NCI-H82 treated with DMSO at 0.1 percent for 48 hours (cell line): ENCODE measurements around the gene FAF1.
"Not testable (repeated sequence)": the region's sequence is repeated elsewhere in the genome, so short reads cannot be mapped to it uniquely, and the experiment has no call there.

Experiments
- DNase-seq: peaks from one replicate; lab custom pipeline; 2025; ENCODE audit not compliant: unreplicated experiment; lab: John Stamatoyannopoulos, UW

The FAF1 gene

DNA sequence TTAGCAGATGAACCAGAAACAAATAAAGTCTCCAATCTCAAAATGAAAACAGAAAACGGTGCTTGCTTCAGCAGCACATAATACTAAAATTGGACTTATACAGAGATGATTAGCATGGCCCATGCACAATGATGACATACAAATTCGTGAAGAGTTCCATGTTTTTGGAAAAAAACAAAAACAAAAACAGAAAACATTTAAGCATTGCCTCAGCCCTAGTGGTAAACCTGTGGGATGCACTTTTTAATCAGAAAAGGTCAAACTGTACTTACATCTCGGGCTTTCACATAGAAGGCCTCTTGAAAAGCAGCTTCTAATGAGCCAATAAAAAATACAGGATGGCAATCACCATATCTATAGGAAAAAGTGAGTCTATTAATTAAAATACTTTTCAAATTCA, 377.7 kb downstream of the FAF1 start:
- DNase-seq: no peak

DNA sequence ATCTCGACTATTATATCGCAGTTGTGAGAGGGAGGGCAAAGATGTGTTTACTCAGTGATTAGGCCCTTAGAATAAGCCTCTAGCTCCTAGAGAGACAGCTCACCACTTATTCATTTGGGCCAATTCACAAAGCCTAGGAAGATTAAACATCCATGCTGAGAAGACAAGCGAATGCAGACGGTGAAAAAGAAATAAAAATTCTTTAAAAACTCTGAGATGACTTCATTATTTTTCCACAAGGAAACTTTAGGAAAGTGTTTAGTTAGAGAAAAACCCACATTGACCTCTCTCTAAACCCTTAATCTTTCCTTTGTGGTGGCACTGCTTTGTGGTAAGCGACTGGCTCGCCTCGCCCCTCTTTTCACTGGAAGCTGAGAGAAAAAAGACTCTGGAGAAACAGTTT, 390.0 kb downstream of the FAF1 start:
- DNase-seq: no peak

DNA sequence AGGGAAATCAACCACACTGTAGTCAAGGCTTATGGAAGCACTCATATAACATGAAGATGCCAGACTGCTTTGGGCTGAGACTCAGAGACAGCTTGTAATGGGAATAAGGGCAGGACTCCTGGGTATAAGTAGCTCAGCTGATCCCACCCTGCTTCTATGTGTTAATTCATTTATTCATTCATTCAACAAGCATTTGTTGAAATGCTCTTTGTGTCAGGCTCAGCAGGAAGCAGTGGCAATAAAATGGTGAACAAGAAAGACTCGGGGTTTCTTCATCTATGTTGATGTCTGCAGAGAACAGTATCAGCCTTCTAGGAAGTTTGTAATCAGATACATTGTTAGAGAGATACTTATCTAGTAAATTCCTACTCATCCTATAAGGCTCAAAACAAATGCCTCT, 391.3 kb downstream of the FAF1 start:
- DNase-seq: no peak

DNA sequence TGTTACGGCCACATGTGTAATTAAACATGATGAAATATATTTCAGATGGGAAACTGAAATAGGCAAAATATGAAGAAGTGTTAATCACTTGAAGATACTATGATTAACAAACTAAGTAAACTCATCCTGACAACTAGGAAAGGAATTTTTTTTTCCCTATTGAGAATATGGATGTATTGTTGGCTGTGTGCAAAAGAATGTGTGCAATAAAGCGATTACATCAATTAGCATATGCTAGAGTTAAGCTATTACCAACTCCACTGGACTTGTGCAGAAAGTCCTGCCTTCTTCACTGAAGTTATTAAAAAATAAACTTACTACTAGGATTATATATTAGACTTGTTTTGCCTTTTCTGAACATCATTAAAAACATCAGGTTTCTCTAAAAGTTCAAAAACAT, 393.7 kb downstream of the FAF1 start:
- no peak for DNase-seq

DNA sequence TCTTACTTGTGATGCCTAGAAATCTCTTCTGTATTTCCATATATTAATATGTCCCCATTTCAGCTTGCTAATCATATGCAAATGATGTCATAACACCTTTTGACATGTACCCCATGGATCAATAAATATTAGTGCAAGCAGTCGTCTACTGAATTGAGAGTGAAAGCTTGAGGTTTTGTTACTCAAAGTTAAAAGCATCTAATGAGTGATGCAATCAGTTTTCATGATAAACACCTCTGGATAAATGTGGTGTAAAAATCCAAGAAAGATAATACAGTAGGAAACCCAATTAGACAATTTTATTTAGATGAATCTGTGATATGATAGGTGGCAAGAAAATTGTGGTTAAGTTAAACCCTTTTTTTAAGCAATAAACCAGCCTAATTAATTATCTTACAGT, 395.6 kb downstream of the FAF1 start:
- no peak for DNase-seq

DNA sequence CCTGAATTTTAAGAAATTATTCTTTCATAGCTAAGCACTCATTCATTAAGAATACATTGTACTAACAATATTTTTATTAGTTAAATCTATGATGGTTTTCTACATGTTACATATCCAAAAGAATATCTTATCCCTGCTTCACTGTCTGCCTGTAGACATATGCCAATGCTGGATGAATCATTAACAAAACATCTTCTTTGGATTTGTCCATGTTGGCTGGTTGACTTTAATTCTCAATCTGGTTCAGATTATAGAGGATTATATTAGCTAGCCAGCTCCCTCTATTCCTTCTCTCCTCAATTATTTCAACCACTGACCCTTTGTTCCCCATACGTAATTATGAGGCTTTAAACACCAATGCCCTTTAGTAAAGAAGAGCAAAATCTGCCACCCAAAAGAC, 398.0 kb downstream of the FAF1 start:
- no peak for DNase-seq

DNA sequence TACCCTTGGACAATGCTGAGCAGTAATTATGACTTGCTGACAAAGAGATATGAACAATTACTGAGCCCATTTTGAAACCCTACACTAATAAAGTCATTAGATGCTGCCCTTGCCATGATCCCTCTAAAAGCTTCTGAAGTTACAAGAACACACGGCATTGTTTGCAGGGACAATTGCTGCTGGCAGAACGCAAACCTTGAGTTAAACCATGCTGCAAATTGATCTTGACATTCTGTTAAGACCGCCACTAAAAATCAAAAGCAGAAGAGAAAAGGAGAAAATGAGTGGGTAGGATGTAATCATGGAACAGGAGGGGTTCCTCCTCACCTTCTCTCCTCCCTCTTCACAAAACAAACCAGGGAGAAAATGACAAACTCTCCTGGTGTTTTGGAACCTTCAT, 400.6 kb downstream of the FAF1 start:
- DNase-seq: no peak

DNA sequence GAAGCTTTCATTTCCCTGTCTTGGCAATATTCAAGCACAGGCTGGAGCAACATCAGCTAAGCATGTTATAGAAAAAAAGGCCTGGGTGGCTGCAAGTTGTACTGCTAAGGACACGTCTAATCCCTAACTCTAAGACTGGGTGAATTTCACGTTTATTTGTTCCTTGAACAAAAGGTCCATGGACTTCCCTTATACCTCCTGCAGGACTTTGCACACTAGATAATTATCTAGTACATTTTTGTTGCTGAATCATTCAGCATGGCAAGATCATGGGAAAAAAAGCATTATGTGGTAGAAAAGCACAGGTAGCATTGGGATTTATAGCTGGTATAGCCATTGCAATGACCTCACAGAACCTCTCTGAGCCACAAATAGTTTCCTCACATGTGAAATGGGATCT, 406.1 kb downstream of the FAF1 start:
- no peak for DNase-seq

DNA sequence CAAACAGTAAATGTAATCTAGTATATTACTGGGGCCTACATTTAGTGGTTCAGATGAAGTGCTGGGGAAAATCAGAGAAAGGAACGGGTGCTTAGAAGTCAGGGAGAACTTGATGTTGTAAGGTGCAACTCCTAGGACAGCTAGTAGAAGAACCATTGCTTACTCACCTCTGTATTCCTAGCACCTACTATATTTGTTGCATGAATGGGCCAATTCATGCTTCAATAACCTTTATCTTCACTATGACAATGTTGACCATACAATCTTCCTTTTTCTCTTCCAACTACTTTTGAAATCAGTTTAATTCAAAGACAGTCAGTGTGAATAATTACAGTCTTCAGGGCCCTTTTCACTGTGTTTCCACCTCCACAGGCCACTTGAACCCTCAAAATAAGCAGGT, 411.8 kb downstream of the FAF1 start:
- DNase-seq: no peak

DNA sequence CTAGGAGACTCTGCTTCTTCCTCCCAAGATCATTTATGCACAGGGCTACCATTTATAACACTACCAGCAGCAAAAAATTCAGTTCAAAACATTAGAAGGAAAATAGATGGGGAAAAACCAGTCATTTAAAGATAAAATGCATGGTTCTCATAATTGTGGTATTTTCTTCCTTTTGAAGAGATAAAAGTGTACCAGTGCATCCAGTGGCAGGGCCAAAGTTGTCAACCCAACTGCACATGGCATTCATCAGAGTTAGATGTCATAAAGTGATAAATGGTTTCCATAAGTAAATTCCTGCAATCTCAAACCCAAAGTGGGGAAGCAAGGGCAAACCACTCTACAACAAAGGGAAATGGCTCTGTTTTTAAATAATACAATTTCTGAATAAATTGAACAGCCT, 417.7 kb downstream of the FAF1 start:
- DNase-seq: no peak

DNA sequence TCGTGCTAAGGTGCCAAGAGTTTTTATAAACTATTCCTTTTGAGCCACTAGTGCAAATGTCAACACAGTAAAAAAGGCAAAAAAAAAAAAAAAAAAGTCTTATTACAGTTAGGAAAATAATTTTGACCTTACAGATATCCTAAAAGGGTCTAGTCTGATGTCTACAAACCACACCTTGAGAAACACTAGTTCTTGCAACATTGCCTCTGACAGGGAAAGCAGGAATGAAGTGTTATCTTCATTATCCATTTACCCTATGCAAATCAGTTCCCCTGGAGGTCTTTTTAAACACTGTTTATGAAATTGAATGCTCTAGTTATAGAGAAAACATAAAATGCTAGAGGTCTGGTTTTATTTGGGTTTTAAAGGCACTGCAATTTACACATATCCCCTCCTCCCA, 421.6 kb downstream of the FAF1 start:
- DNase-seq: no peak

DNA sequence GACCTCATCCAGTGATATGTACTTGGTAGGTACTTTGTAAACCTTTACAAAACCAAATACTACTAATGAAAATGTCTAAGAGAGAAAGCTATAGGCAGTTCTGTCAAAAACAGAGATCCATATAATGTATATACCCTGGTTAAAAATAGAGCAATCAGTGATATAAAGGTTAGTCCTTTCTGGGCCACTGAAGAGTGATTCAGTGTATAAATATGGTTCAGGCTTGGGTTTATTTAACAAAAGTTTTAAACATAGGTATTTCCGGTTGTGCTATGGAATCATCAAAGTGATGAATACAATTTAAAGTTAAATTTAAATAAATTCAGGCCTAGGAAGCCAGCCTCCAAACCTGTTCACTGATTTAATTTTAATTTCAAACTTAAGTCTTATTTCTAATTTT, 428.5 kb downstream of the FAF1 start:
- DNase-seq: no peak

DNA sequence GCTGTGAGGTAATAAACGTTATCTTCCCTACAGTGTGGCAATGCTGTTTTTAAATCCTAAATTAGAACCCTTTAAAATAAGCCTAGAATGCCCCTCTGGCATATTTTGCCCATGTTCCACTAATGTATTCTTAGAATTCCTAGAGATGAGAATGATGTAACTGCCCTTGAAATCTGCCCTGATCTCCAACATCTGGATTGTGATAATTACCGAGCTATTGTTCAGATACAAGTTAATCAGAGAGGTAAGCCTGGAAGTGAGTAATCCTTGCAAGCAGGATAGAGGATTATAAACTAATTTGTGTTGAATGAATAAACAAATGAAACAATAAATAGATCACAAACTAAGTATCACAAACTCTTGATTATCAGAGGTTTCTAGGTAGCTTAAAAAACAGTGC, 429.0 kb downstream of the FAF1 start:
- peak; percentile 20 for DNase-seq

DNA sequence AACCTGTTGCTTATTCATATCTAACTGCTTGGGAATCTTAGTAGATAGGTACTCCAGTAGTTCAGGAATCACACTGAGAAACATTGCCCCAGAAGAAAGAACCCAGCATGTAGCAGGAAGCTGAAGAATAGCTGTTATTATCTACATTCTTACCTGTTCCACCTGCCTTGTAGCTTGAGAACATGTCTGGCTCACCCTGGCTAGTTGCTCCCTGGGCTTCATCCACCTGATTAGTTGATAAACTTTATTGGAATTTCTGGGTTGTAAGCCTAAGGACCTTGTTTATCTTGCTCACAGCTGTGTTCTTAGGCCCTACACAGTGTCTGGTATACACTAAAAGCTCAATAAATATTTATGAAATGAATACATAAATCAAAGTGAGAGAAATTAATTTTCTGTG, 430.6 kb downstream of the FAF1 start:
- DNase-seq: no peak

DNA sequence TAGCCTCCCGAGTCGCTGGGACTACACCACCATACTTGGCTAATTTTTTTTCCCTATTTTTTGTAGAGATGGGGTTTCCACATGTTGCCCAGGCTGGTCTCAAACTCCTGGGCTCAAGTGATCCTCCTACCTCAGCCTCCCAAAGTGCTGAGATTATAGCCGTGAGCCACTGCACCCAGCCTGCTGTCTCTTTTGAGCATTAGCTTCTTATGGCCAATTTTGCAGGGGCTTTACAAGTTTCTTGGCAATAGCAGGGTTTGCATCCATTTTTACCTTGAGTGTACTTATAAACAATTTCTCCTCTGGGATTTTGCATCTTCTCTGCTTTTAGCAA, 432.1 kb downstream of the FAF1 start:
- DNase-seq: not testable (repeated sequence)

DNA sequence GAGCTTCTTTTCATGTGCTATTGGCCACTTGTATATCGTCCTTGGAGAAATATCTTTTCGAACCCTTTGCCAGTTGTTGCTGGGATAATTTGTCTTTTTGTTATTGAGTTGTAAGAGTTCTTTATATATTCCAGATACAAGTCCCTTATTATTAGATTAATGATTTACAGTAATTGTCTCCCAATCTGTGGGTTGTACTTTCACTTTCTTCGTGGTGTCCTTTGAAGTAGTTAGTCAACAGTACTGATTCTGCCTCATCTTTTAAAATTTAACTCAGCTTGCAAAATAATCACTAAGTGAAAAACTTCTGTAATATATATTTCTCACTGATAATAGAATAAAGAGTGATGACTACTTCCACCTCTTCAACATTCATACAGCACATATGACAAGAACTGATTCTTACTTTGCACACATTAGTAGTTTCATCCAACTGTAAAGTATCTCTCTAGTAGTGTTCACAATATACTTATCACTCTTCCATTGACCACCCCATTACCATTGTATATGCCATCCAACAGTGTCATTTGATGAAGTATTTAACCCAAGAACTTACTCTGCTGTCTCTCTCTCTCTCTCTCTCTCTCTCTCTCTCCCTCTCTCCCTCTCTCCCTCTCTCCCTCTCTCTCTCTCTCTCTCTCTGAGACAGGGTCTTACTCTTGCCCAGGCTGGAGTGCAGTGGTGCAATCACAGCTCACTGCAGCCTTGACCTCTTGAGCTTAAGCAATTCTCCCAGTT, 432.6 kb downstream of the FAF1 start:
- DNase-seq: no peak

DNA sequence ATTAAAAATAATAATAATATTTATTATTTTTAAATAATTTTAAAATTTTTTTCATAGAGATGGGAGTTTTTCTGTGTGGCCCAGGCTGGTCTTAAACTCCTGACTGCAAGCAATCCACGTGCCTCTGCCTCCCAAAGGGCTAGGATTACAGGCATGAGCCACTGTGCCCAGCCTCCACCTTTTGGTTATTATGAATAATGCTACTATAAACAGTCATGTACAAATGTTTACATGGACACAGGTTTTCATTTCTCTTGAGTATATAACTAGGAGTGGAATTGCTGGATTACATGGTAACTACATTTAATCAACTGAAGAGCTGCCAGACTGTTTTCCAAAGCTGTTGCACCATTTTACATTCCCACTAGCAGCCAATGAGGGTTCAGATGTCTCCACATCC, 433.6 kb downstream of the FAF1 start:
- DNase-seq: no peak

DNA sequence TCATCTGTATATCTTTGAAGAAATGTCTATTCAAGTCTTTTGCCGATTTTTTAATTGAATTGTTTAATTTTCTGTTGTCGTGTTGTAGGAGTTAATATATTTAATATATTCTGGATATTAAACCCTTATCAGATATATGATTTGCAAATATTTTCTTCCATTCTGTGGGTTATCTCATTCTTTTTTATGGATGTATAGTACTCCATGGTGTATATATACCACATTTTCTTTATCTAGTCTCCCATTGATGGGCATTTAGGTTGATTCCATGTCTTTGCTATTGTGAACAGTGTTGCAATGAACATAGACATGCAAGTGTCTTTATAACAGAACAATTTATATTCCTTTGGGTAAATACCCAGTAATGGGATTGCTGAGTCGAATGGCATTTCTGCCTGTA, 436.5 kb downstream of the FAF1 start:
- no peak for DNase-seq

DNA sequence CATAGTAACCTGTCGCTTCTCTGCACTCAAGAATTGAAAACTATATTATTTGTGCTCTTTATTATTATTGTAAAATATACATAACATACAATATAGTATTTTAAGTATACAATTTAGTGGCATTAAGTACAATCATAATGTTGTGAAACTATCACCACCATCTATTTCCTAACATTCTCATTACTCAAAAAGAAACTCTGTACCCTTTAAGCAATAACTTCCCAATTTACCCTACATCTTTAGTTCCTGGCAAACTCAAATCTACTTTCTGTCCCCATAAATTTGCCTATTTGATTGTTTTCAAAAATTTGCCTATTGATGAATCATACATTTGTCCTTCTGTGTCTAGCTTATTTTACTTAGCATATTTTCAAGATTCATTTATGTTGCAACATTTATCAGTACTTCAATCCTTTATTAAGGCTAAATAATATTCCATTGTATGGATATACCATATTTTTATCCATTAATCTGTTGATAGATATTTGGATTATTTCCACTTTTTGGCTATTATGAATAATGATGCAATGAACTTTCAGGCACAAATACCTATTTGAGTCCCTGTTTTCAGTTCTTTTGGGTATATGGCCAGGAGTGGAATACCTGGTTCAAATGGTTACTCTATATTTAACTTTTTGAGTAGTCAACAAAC, 437.2 kb downstream of the FAF1 start:
- no peak for DNase-seq

DNA sequence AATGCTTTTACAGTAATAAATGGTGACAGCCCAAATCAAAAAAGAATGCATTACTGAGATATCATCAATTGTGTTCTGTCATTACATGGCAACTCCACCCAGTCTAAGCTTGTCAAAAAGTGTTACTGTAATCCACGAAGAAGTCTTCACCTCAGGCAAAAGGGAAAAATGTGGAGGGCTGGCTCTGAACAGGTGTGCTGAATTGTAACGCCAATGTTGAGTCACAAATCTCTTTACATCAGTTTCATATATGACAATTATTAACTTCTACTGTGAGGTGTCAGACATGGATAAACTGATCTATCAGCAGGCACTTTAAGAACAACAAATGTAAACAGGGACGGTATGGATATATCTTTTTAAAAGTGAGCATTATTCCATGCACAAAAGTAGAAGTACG, 438.4 kb downstream of the FAF1 start:
- DNase-seq: no peak

DNA sequence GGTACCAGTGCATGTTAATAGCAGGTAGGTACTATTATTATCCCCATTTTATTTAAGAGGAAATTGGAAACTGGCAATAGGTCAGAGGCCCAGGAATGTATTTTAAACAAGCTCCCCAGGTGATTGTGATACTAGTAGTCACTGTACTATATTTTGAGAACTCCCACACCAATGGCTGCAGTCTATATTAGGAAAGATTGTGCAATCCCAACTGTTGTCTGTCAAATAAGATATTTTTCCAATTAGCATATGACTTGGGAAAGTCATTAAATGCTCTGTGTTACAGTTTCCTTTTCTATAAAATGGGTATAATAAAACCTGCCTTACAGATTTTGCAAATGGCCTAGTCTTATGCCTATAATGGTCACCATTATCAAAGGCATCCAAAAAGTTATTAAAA, 442.6 kb downstream of the FAF1 start:
- no peak for DNase-seq

DNA sequence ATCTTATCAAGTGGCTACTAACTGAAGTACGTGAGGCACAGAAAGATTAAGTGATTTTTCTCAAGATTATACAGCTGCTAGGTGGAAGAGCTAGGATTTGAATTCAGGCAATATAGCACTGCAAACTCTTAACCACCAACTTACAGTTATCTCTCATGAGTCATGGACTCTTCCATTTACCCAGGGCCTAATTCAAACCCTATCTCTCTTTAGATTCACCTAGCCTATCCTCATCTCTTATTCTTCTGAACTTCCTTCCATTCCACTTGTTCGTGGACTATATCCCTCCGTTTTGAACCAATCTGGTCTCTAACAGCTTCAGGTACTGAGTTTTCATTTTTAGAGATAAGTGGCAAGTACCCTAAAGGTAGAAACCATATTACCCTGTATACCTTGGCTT, 444.0 kb downstream of the FAF1 start:
- DNase-seq: no peak

DNA sequence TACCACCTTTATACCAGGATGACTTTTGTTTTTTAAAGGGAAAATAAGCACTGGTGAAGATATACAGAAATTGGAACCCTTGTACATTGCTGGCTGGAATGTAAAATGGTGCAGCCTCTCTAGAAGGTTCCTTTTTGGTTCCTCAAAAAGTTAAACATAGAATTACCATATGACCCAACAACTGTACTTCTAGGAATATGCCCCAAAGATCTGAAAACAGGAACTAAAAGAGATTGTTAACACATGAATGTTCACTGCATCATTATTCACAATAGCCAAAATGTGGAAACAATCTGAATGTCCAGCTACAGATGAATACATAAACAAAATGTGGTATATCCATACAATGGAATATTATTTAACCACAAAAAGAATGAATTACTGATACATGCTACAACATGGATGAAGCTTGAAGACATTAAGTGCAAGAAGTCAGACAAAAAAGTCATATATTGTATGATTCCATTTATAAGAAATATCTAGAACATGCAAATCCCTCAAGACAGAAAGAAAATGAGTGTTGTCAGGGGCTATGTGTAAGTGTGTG, 452.0 kb downstream of the FAF1 start:
- no peak for DNase-seq
